K562 (cell line): ENCODE data around the gene SETD5. TPM values are rescaled to one million over a fixed set of nuclear protein-coding genes. Genes with fewer than 3 reads are reported as not detected.

Experiments used
- ADNP ChIP-seq: fragments of 200-800 bp; sonication (Bioruptor generic); IDR thresholded peaks from 2 replicates; pipeline ENCODE4 v1.6.1; 2016; ENCODE audit warnings: missing genetic modification characterization, missing compliant biosample characterization
- HIVEP1 ChIP-seq: fragments of 250-450 bp; sonication (Bioruptor Pico); IDR thresholded peaks from 2 replicates; pipeline ENCODE4 v1.4.0; 2020; ENCODE audit warnings: mild to moderate bottlenecking
- HNRNPUL1 ChIP-seq: fragments of 200-400 bp; formaldehyde crosslinking; IDR thresholded peaks from 2 replicates; pipeline ENCODE4 v1.6.1; 2017; ENCODE audit warnings: low read length
- MTA2 ChIP-seq: fragments of 450-650 bp; IDR thresholded peaks from 2 replicates; pipeline ENCODE4 v1.6.1; 2016; ENCODE audit warnings: low read depth
- NFIX ChIP-seq: fragments of 250-450 bp; sonication (Bioruptor Pico); IDR thresholded peaks from 2 replicates; pipeline ENCODE4 v1.4.0; 2020; ENCODE audit warnings: low read depth, mild to moderate bottlenecking, moderate library complexity
- RFX7 ChIP-seq: fragments of 250-450 bp; sonication (Bioruptor Pico); IDR thresholded peaks from 2 replicates; pipeline ENCODE4 v1.5.1; 2021; ENCODE audit warnings: mild to moderate bottlenecking
- RNF2 ChIP-seq: sonication (generic); IDR thresholded peaks from 2 replicates; pipeline ENCODE4 v1.6.1; 2016
- SMARCA5 ChIP-seq: fragments of 450-650 bp; IDR thresholded peaks from 2 replicates; pipeline ENCODE4 v1.6.1; 2016
- SNIP1 ChIP-seq: fragments of 450-650 bp; IDR thresholded peaks from 2 replicates; pipeline ENCODE4 v1.7.1; 2017; ENCODE audit warnings: low read depth, mild to moderate bottlenecking
- TAF15 ChIP-seq: fragments of 200-400 bp; formaldehyde crosslinking; IDR thresholded peaks from 2 replicates; pipeline ENCODE4 v1.6.1; 2017; ENCODE audit warnings: mild to moderate bottlenecking, low read depth, low read length, moderate library complexity
- TGIF2 ChIP-seq: sonication (generic); formaldehyde crosslinking; IDR thresholded peaks from 2 replicates; pipeline ENCODE4 v1.8.1; 2022; ENCODE audit warnings: mild to moderate bottlenecking, missing genetic modification reagents, moderate library complexity
- ZNF134 ChIP-seq: fragments of 250-450 bp; sonication (Bioruptor Pico); conservative IDR thresholded peaks from 2 replicates; pipeline ENCODE4 v1.4.0; 2020
- ZNF239 ChIP-seq: fragments of 250-450 bp; sonication (Bioruptor Pico); IDR thresholded peaks from 2 replicates; pipeline ENCODE4 v1.4.0; 2020; ENCODE audit warnings: mild to moderate bottlenecking
- polyA plus RNA-seq, 8 experiments: library from polyadenylated mRNA; depleted of rRNA in 4 of 8; stranded (reverse) in 5 of 8; unstranded in 3 of 8; fragments of >200 nt; fragmentation: Nextera tagmentation in 2 of 8; fragmentation: Illumina TruSeq in 1 of 8; extraction: Ambion mirVana in 2 of 8; extraction: Trizol in 1 of 8; gene quantifications; 2 replicates each; pipeline versions ENCODE4 v1.2.1 to v1.2.3, GENCODE V29; 2011 to 2014; ENCODE audit warnings: inconsistent platforms in 1 of 8, missing spikeins in 1 of 8
- total RNA-seq, 7 experiments: library from RNA; depleted of rRNA in 6 of 7; stranded (reverse); fragments of >200 nt in 6 of 7; fragmentation: Illumina TruSeq in 2 of 7; extraction: Trizol in 2 of 7; gene quantifications; 2 replicates each; pipeline versions ENCODE4 v1.2.1 to v1.2.3, GENCODE V29; 2011 to 2021; ENCODE audit warnings: low replicate concordance in 1 of 7
- TF ChIP-seq, protein P1 (sequence below): fragments of 150-350 bp; IDR thresholded peaks from 2 replicates; pipeline ENCODE4 v1.6.1; 2014; ENCODE audit warnings: low read depth, mild to moderate bottlenecking, low read length, borderline replicate concordance
- TF ChIP-seq, protein P2 (sequence below): IDR thresholded peaks from 2 replicates; pipeline ENCODE4 v1.6.1; 2012; ENCODE audit warnings: low read depth, low read length, improper control_type of control experiment, borderline replicate concordance
- TF ChIP-seq, protein P3 (sequence below): fragments of 450-650 bp; IDR thresholded peaks from one replicate; pipeline ENCODE4 v1.6.1; 2018; ENCODE audit warnings: mild to moderate bottlenecking, moderate library complexity; ENCODE audit not compliant: partially characterized antibody
- TF ChIP-seq, protein P4 (sequence below): fragments of 450-650 bp; formaldehyde crosslinking; IDR thresholded peaks from 2 replicates; pipeline ENCODE4 v1.4.0; 2020; ENCODE audit warnings: mild to moderate bottlenecking, moderate library complexity
- TF ChIP-seq, protein P5 (sequence below): sonication (generic); formaldehyde crosslinking; IDR thresholded peaks from 2 replicates; pipeline ENCODE4 v1.8.0; 2022; ENCODE audit warnings: missing genetic modification reagents, mild to moderate bottlenecking, borderline replicate concordance

Gene SETD5
- total and polyA plus RNA-seq, 9 of the 15 experiments (the other 6 are each of a cell fraction or from before 2014, with no cell fraction given), result 20.8 to 135 (median 87.2) TPM

DNA sequence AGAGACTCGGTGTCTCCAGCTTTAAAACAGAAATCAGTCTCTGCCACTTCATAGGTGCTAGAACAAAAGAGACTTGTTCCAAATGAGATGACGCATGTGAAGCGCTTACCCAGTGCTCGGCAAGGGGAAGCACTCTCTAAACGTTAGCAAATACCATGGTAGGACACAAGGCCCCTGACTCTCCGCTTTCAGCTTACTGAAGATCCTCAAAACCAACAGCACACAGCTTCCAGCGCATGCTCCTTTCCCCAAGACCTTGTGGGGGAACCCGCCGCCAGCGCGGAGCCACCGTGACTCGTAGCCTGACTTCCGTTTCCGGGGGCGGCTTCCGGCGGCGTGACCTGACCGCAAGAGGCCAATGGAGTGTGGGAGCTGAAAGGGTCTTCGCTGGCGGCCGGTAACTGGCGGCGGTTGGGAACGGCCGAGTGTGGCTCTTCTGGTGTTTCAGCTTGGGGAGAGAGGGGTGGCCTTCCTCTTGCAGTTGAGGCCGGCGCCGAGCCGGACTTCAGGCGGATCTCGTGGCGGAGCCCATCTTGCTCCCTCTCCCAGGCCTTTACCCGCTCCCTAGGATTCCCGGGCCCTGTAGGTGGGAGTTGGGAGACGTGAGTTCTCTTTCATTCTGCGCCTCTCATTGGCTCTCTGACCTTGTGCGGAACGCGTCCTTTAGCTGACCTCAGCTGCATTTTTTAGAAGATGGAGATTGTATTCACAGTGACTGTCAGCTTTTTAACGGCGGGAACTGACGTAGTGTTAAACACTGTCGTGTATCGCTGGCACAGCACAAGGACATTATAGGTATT, 34.5 kb upstream of the SETD5 start, which contains the start of gene THUMPD3 (continued):
- TF ChIP-seq, protein P1, sequence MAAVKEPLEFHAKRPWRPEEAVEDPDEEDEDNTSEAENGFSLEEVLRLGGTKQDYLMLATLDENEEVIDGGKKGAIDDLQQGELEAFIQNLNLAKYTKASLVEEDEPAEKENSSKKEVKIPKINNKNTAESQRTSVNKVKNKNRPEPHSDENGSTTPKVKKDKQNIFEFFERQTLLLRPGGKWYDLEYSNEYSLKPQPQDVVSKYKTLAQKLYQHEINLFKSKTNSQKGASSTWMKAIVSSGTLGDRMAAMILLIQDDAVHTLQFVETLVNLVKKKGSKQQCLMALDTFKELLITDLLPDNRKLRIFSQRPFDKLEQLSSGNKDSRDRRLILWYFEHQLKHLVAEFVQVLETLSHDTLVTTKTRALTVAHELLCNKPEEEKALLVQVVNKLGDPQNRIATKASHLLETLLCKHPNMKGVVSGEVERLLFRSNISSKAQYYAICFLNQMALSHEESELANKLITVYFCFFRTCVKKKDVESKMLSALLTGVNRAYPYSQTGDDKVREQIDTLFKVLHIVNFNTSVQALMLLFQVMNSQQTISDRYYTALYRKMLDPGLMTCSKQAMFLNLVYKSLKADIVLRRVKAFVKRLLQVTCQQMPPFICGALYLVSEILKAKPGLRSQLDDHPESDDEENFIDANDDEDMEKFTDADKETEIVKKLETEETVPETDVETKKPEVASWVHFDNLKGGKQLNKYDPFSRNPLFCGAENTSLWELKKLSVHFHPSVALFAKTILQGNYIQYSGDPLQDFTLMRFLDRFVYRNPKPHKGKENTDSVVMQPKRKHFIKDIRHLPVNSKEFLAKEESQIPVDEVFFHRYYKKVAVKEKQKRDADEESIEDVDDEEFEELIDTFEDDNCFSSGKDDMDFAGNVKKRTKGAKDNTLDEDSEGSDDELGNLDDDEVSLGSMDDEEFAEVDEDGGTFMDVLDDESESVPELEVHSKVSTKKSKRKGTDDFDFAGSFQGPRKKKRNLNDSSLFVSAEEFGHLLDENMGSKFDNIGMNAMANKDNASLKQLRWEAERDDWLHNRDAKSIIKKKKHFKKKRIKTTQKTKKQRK, result no peak
- TF ChIP-seq ADNP (tag) (no peak), RNF2 (peak; percentile 92), TGIF2 (CRISPR knock-in tag) (no peak), NFIX (no peak), MTA2 (peak; percentile 13; the same call in 1 of the 2 replicates), HNRNPUL1 (no peak), RFX7 (no peak), SMARCA5 (no peak), SNIP1 (no peak), TAF15 (no peak), ZNF134 (CRISPR knock-in tag) (0 out of 2 replicates have a peak, but pooled peaks have one; percentile 44), HIVEP1 (CRISPR knock-in tag) (no peak), ZNF239 (CRISPR knock-in tag) (0 out of 2 replicates have a peak, but pooled peaks have one; percentile 34)
- TF ChIP-seq, protein P2, sequence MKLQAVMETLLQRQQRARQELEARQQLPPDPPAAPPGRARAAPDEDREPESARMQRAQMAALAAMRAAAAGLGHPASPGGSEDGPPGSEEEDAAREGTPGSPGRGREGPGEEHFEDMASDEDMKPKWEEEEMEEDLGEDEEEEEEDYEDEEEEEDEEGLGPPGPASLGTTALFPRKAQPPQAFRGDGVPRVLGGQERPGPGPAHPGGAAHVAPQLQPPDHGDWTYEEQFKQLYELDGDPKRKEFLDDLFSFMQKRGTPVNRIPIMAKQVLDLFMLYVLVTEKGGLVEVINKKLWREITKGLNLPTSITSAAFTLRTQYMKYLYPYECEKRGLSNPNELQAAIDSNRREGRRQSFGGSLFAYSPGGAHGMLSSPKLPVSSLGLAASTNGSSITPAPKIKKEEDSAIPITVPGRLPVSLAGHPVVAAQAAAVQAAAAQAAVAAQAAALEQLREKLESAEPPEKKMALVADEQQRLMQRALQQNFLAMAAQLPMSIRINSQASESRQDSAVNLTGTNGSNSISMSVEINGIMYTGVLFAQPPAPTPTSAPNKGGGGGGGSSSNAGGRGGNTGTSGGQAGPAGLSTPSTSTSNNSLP, result no peak
- TF ChIP-seq, protein P3, sequence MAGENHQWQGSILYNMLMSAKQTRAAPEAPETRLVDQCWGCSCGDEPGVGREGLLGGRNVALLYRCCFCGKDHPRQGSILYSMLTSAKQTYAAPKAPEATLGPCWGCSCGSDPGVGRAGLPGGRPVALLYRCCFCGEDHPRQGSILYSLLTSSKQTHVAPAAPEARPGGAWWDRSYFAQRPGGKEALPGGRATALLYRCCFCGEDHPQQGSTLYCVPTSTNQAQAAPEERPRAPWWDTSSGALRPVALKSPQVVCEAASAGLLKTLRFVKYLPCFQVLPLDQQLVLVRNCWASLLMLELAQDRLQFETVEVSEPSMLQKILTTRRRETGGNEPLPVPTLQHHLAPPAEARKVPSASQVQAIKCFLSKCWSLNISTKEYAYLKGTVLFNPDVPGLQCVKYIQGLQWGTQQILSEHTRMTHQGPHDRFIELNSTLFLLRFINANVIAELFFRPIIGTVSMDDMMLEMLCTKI, result no peak
- TF ChIP-seq, protein P4, sequence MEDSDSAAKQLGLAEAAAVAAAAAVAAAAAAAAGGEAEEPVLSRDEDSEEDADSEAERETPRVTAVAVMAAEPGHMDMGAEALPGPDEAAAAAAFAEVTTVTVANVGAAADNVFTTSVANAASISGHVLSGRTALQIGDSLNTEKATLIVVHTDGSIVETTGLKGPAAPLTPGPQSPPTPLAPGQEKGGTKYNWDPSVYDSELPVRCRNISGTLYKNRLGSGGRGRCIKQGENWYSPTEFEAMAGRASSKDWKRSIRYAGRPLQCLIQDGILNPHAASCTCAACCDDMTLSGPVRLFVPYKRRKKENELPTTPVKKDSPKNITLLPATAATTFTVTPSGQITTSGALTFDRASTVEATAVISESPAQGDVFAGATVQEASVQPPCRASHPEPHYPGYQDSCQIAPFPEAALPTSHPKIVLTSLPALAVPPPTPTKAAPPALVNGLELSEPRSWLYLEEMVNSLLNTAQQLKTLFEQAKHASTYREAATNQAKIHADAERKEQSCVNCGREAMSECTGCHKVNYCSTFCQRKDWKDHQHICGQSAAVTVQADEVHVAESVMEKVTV (CRISPR knock-in tag), result no peak; the same call in 1 of the 2 replicates
- TF ChIP-seq, protein P5, sequence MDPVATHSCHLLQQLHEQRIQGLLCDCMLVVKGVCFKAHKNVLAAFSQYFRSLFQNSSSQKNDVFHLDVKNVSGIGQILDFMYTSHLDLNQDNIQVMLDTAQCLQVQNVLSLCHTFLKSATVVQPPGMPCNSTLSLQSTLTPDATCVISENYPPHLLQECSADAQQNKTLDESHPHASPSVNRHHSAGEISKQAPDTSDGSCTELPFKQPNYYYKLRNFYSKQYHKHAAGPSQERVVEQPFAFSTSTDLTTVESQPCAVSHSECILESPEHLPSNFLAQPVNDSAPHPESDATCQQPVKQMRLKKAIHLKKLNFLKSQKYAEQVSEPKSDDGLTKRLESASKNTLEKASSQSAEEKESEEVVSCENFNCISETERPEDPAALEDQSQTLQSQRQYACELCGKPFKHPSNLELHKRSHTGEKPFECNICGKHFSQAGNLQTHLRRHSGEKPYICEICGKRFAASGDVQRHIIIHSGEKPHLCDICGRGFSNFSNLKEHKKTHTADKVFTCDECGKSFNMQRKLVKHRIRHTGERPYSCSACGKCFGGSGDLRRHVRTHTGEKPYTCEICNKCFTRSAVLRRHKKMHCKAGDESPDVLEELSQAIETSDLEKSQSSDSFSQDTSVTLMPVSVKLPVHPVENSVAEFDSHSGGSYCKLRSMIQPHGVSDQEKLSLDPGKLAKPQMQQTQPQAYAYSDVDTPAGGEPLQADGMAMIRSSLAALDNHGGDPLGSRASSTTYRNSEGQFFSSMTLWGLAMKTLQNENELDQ (CRISPR knock-in tag), result no peak
